Fibroblast of pulmonary artery (primary cell): ENCODE data around the gene SPAG16.

Experiments used
- DNase-seq: peaks from one replicate; pipeline ENCODE4 v3.0.0-alpha.2; 2010; ENCODE audit warnings: low read depth
- H3K4me3 ChIP-seq: replicated peaks from 2 replicates; pipeline ENCODE4 v1.5.1; 2011; ENCODE audit warnings: low read depth, mild to moderate bottlenecking, control low read depth, low read length, moderate library complexity
- CTCF ChIP-seq: IDR thresholded peaks from 2 replicates; pipeline ENCODE4 v1.5.1; 2011; ENCODE audit warnings: mild to moderate bottlenecking, control low read depth, low read length, inconsistent platforms; ENCODE audit errors: missing control alignments

SPAG16 gene

DNA sequence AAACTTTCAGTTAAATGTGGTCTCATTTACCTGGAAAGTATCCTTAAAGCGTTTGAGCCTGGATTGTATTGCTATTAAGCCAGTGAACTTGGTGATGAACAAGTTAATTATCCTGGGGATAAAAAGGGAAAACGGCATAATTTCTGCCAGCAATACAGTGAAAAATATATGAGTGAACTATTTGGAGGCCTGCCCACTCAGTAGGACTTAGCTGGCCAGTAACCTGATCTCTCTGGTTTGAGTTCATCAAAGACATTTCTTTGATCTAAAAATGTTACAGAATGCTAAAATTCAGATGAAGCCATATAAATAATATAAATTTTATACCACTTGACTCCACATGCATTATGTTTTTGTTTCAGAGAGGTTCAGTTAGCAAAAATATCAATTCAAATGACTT lies 885.5 kb downstream of the SPAG16 start:
- no peak for TF ChIP-seq CTCF
- DNase-seq, result no peak
- H3K4me3 ChIP-seq, result no peak overlapping the region

DNA sequence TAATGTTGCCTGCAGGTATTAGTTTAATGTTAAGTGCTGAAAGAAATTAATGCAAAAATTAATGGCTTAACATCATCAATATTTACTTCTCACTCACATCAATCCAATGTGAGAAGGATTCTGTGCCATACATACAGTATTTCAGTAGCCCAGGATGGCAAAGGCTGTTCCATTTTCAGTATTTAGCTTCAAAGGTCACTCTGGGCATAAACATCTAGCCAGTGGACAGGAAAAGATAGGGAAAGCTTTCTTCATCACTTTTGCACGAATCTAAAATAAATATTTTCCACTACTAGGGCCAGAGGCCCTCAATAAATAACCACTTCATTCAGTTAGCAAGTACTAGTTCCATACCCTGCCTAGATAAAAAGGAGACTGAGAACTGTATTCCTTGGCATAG lies 890.3 kb downstream of the SPAG16 start:
- no peak for TF ChIP-seq CTCF
- no peak for DNase-seq
- no peak overlapping the region for H3K4me3 ChIP-seq

- no peak for TF ChIP-seq CTCF
- no peak for DNase-seq
- H3K4me3 ChIP-seq, result no peak overlapping the region
Measured at GRCh38 chr2:214180071-214180470, 895.8 kb downstream of the SPAG16 start.

DNA sequence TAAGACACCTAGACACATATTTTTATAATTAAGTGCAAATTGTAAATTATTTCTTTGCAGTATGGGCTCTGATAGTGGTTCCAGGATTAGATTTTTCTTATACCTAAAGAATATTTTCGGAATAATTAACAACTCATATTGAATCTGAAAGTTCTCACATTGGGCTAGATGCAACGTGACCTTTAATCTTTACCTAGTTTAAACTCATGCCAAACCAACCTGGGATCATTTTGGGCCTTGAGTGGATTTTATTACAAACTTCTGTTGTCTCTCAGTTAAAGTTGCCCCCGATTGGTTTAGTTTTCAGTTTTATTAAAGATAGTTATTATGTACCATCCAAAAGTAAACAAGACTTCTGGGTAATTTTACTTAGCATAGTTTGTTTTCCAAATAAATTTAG lies 896.4 kb downstream of the SPAG16 start:
- no peak overlapping the region for H3K4me3 ChIP-seq
- TF ChIP-seq CTCF, result no peak
- DNase-seq, result no peak

GRCh38 chr2:214184461-214184860 lies 900.2 kb downstream of the SPAG16 start:
- no peak overlapping the region for H3K4me3 ChIP-seq
- no peak for TF ChIP-seq CTCF
- DNase-seq, result no peak

- H3K4me3 ChIP-seq, result no peak overlapping the region
- TF ChIP-seq CTCF, result no peak
- DNase-seq, result no peak
Measured at GRCh38 chr2:214185546-214185945, 901.3 kb downstream of the SPAG16 start.

DNA sequence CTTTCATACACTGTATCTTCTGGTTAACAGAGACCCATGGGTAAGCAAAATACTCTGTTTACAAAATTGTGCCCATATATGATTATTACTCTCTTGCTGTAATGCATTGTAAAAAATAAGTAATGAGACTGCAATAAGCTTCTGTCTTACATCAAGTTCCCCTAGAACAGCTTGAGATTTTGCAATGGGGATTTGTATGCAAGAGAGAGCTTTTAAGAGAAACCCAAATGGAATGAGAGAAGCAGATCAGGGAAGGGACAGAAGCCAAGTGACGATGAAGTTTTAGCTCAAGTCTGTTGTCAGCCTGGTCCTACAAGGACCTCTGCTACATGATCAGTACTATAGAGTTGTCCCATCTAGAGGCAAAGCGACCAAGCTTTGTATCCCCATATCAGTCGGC lies 908.4 kb downstream of the SPAG16 start:
- H3K4me3 ChIP-seq, result no peak overlapping the region
- no peak for TF ChIP-seq CTCF
- no peak for DNase-seq
